Testis (tissue), 2 donors: ENCODE data around the gene IFFO2.
"Not testable (repeated sequence)": the region's sequence is repeated elsewhere in the genome, so short reads cannot be mapped to it uniquely, and the experiment has no call there.

Experiments used
- POLR2A ChIP-seq: fragments of 450-650 bp; IDR thresholded peaks from one replicate; pipeline ENCODE4 v1.6.1; 2017; ENCODE audit warnings: antibody characterized with exemption, mild to moderate bottlenecking, moderate library complexity
- TF ChIP-seq, protein P1 (sequence below), 3 experiments: fragments of 450-650 bp in 2 of 3; fragments of 200-600 bp in 1 of 3; sonication (generic) in 1 of 3; IDR thresholded peaks; one replicate each; pipeline ENCODE4 v1.5.1; 2016 to 2019; ENCODE audit warnings: antibody characterized with exemption in 3 of 3, mild to moderate bottlenecking in 2 of 3, moderate library complexity in 1 of 3

- TF ChIP-seq, protein P1, sequence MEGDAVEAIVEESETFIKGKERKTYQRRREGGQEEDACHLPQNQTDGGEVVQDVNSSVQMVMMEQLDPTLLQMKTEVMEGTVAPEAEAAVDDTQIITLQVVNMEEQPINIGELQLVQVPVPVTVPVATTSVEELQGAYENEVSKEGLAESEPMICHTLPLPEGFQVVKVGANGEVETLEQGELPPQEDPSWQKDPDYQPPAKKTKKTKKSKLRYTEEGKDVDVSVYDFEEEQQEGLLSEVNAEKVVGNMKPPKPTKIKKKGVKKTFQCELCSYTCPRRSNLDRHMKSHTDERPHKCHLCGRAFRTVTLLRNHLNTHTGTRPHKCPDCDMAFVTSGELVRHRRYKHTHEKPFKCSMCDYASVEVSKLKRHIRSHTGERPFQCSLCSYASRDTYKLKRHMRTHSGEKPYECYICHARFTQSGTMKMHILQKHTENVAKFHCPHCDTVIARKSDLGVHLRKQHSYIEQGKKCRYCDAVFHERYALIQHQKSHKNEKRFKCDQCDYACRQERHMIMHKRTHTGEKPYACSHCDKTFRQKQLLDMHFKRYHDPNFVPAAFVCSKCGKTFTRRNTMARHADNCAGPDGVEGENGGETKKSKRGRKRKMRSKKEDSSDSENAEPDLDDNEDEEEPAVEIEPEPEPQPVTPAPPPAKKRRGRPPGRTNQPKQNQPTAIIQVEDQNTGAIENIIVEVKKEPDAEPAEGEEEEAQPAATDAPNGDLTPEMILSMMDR (IDR thresholded peaks at IDR 0.05): not testable (repeated sequence)
- TF ChIP-seq POLR2A: not testable (repeated sequence)
Measured at GRCh38 chr1:18891858-18892257, 64.6 kb downstream of the IFFO2 start.
